Measurements from ENCODE around the gene KLHL29. TPM values are rescaled to one million over a fixed set of nuclear protein-coding genes. Genes with fewer than 3 reads are reported as not detected.

The KLHL29 gene
- total RNA-seq, 1 experiment from 2014 or later, result 2.6 TPM

DNA sequence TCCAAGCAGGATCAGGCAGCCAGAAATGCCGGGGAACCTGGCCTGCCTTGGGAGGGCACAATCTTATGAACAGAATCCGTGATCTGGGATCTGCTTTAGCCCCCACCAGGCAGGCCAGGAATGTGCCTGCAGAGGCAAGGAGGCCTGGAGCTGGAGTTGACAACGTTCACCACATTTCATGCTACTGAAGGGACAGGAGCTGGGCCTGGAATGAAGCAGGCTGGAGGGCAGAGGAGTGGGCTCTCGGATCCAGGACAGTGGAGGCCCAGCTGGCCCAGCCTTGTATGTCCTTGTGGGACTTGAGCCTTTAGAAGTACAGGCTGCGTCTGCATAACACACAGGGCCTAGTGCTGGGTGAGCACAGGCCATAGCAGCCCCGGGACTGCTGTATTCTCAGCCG is 91.8 kb downstream of the KLHL29 start:
- ChIA-PET CTCF (no interaction called here), POLR2A (ENCODE audit: unreplicated experiment) (no interaction called here)
- intact Hi-C loops (cut with micrococcal nuclease), result no loop called here

DNA sequence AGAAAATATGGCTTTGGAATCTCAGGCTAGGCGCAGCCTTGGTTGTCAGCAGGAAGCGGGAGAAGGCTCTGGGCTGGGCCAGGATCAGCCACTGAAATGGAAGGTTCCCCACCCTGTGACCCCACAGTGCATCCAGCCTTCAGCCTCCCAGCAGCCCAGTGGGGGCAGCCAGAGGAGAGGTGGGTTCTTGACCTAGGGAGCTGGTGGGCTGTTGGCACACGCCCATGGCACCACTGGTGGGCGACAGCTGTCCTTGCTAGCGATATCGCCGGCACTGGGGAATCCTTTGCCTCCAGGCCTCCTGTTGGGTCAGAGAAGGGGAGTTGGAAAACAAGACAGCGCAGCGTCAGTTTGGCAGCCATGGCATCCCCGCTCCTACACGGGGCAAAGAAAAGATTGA is 92.4 kb downstream of the KLHL29 start:
- H3K79me2 ChIP-seq (ENCODE audit: low read length), result no peaks in the 10 kb centered on the region
- no peak for DNase-seq
- POLR2A ChIA-PET (ENCODE audit: unreplicated experiment), result no interaction called here
- CTCF ChIA-PET, result no interaction called here
- no peaks in the 10 kb centered on the region for H3K36me3 ChIP-seq (ENCODE audit: low read depth, low read length)
- no TSS peak for BruUV-seq (replicated peaks)
- no peaks in the 10 kb centered on the region for H3F3A ChIP-seq (ENCODE audit: low read length, unreplicated experiment)
- no peaks in the 10 kb centered on the region for H3K27me3 ChIP-seq (ENCODE audit: low read length)
- peaks cover 9% of the 10 kb centered on the region; the same call in 1 of the 2 replicates for H3K4me1 ChIP-seq (ENCODE audit: insufficient read depth, low read length)
- no peak for ATAC-seq
- TF ChIP-seq EZH2 (IDR thresholded peaks at IDR 0.05; ENCODE audit: low read length, unreplicated experiment) (no peak), EZH2phosphoT487 (IDR thresholded peaks at IDR 0.05; ENCODE audit: borderline replicate concordance, low read length) (no peak)
- TF ChIP-seq, protein P1, sequence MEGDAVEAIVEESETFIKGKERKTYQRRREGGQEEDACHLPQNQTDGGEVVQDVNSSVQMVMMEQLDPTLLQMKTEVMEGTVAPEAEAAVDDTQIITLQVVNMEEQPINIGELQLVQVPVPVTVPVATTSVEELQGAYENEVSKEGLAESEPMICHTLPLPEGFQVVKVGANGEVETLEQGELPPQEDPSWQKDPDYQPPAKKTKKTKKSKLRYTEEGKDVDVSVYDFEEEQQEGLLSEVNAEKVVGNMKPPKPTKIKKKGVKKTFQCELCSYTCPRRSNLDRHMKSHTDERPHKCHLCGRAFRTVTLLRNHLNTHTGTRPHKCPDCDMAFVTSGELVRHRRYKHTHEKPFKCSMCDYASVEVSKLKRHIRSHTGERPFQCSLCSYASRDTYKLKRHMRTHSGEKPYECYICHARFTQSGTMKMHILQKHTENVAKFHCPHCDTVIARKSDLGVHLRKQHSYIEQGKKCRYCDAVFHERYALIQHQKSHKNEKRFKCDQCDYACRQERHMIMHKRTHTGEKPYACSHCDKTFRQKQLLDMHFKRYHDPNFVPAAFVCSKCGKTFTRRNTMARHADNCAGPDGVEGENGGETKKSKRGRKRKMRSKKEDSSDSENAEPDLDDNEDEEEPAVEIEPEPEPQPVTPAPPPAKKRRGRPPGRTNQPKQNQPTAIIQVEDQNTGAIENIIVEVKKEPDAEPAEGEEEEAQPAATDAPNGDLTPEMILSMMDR (conservative IDR thresholded peaks at IDR 0.05; ENCODE audit: low read depth, low read length), result no peak
- H3K9me3 ChIP-seq (ENCODE audit: low read length), result no peaks in the 10 kb centered on the region
- H3K9ac ChIP-seq (ENCODE audit: low read length), result no peak overlapping the region
- H3K4me2 ChIP-seq (ENCODE audit: low read length), result no peak overlapping the region
- no peaks in the 10 kb centered on the region for H4K20me1 ChIP-seq (ENCODE audit: low read length)
- no peak overlapping the region for H2AFZ ChIP-seq (ENCODE audit: low read length)
- H3K27ac ChIP-seq (ENCODE audit: low read length), result no peak overlapping the region
- no peak overlapping the region for H3K4me3 ChIP-seq (ENCODE audit: low read length)
- H3K9me2 ChIP-seq (replicated peaks; ENCODE audit: low read length), result no peaks in the 10 kb centered on the region
- intact Hi-C loops (cut with micrococcal nuclease), result no loop called here

More for the DNA sequence above, 91.8 kb downstream of the KLHL29 start:
- Histone ChIP-seq H4K20me1 (ENCODE audit: low read length) (no peaks in the 10 kb centered on the region), H3K9me3 (ENCODE audit: low read length) (no peaks in the 10 kb centered on the region), H3F3A (ENCODE audit: low read length, unreplicated experiment) (no peaks in the 10 kb centered on the region), H3K4me3 (ENCODE audit: low read length) (no peak overlapping the region), H3K4me2 (ENCODE audit: low read length) (no peak overlapping the region), H3K36me3 (ENCODE audit: low read depth, low read length) (no peaks in the 10 kb centered on the region), H3K27ac (ENCODE audit: low read length) (no peak overlapping the region), H2AFZ (ENCODE audit: low read length) (no peak overlapping the region), H3K27me3 (ENCODE audit: low read length) (no peaks in the 10 kb centered on the region), H3K9ac (ENCODE audit: low read length) (no peak overlapping the region), H3K4me1 (ENCODE audit: insufficient read depth, low read length) (peaks cover 9% of the 10 kb centered on the region; the same call in 1 of the 2 replicates), H3K79me2 (ENCODE audit: low read length) (no peaks in the 10 kb centered on the region), H3K9me2 (replicated peaks; ENCODE audit: low read length) (no peaks in the 10 kb centered on the region)
- BruUV-seq (replicated peaks), result no TSS peak
- ATAC-seq, result no peak
- TF ChIP-seq EZH2phosphoT487 (IDR thresholded peaks at IDR 0.05; ENCODE audit: borderline replicate concordance, low read length) (no peak), EZH2 (IDR thresholded peaks at IDR 0.05; ENCODE audit: low read length, unreplicated experiment) (no peak)
- TF ChIP-seq, protein P1 (conservative IDR thresholded peaks at IDR 0.05; ENCODE audit: low read depth, low read length), result no peak
- DNase-seq, result no peak

DNA sequence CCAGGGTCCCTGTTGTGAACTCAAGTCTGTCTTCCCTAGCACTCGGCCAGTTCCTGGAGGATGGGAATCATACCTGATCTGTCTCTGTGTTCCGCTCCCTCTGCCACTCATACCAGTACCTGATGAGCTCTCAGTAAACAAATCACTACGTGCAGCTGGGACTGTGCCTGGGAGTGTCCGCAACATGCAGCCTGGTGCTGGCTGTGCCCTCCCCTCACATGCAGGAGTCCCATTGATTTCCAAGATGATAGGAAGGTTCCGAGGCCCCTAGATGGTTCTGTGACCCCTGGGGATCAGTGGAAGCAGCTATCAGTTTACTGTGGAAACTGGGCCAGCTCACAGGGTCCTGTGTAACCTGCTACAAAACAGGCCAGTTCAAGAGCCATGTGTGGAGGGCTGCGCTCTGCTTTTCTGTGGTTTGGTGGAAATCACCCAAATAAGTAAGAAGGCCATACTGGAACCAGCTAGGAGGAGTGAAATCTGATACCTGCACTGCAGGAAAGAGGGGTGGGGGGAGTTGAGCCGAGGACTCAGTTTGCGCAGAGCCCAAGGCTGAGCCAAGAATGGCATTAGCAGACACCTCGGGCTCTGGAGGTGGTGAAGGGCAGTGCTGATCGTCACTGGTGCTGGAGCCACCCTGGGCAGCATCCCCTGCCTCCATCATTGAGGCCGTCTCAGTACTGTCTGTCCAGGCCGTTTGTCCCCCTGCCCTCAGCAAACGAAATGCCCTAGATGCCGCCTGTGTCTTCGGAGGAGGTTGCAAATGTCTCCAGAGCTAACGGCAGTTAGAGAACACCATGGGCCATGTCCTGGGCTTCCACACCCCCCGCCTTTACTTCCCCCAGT is 93.3 kb downstream of the KLHL29 start:
- Histone ChIP-seq H3K79me2 (ENCODE audit: low read length) (no peaks in the 10 kb centered on the region), H3K9ac (ENCODE audit: low read length) (no peak overlapping the region), H3K27me3 (ENCODE audit: low read length) (no peaks in the 10 kb centered on the region), H3K9me2 (replicated peaks; ENCODE audit: low read length) (no peaks in the 10 kb centered on the region), H3F3A (ENCODE audit: low read length, unreplicated experiment) (no peaks in the 10 kb centered on the region), H2AFZ (ENCODE audit: low read length) (no peak overlapping the region), H3K4me3 (ENCODE audit: low read length) (no peak overlapping the region), H3K36me3 (ENCODE audit: low read depth, low read length) (no peaks in the 10 kb centered on the region), H4K20me1 (ENCODE audit: low read length) (no peaks in the 10 kb centered on the region), H3K9me3 (ENCODE audit: low read length) (no peaks in the 10 kb centered on the region), H3K4me2 (ENCODE audit: low read length) (no peak overlapping the region), H3K4me1 (ENCODE audit: insufficient read depth, low read length) (peaks cover 9% of the 10 kb centered on the region; the same call in 1 of the 2 replicates), H3K27ac (ENCODE audit: low read length) (no peak overlapping the region)
- TF ChIP-seq EZH2 (IDR thresholded peaks at IDR 0.05; ENCODE audit: low read length, unreplicated experiment), result no peak
- TF ChIP-seq, protein P1 (conservative IDR thresholded peaks at IDR 0.05; ENCODE audit: low read depth, low read length), result no peak
- no peak for TF ChIP-seq EZH2phosphoT487 (IDR thresholded peaks at IDR 0.05; ENCODE audit: borderline replicate concordance, low read length)
- POLR2A ChIA-PET (ENCODE audit: unreplicated experiment), result no interaction called here
- intact Hi-C loops (cut with micrococcal nuclease), result no loop called here
- CTCF ChIA-PET, result no interaction called here
- no TSS peak for BruUV-seq (replicated peaks)
- no peak for ATAC-seq
- DNase-seq, result no peak
